NB4 (cell line): ENCODE results near the gene SPATA46.
"Not testable (repeated sequence)": the region's sequence is repeated elsewhere in the genome, so short reads cannot be mapped to it uniquely, and the experiment has no call there.

ENCODE experiments used
- DNase-seq: peaks from one replicate; pipeline ENCODE4 v3.0.0; 2010; ENCODE audit warnings: low read depth
- H3K4me3 ChIP-seq: one replicate; pipeline ENCODE4 v1.5.1; 2011; ENCODE audit warnings: mild to moderate bottlenecking, low read depth, low read length, moderate library complexity
- CTCF ChIP-seq: IDR thresholded peaks from one replicate; pipeline ENCODE4 v1.5.1; 2012; ENCODE audit warnings: low read depth, low read length
- MAX ChIP-seq: IDR thresholded peaks from 2 replicates; pipeline ENCODE4 v1.6.1; 2011; ENCODE audit warnings: low read depth, low read length
- MYC ChIP-seq: IDR thresholded peaks from 2 replicates; pipeline ENCODE4 v1.6.1; 2011; ENCODE audit warnings: low read depth, low read length
- POLR2A ChIP-seq: IDR thresholded peaks from 2 replicates; pipeline ENCODE4 v1.6.1; 2011; ENCODE audit warnings: mild to moderate bottlenecking; ENCODE audit not compliant: insufficient read length; ENCODE audit errors: extremely low read depth

The SPATA46 gene

GRCh38 chr1:162359523-162360236 lies 17.0 kb downstream of the SPATA46 start:
- no peak overlapping the region for H3K4me3 ChIP-seq
- TF ChIP-seq POLR2A (no peak), CTCF (no peak), MAX (no peak), MYC (no peak)
- DNase-seq = no peak

GRCh38 chr1:162358928-162359327 lies 17.7 kb downstream of the SPATA46 start:
- no peak for DNase-seq
- no peak for TF ChIP-seq MYC
- no peak for TF ChIP-seq POLR2A
- TF ChIP-seq CTCF = no peak
- TF ChIP-seq MAX = no peak
- no peak overlapping the region for H3K4me3 ChIP-seq

GRCh38 chr1:162357681-162358266 lies 18.9 kb downstream of the SPATA46 start:
- TF ChIP-seq MAX (no peak), POLR2A (no peak), CTCF (peak; percentile 59), MYC (no peak)
- H3K4me3 ChIP-seq = no peak overlapping the region
- DNase-seq = peak; percentile 56

GRCh38 chr1:162353702-162354101 lies 23.0 kb downstream of the SPATA46 start:
- peak; percentile 12 for DNase-seq
- no peak overlapping the region for H3K4me3 ChIP-seq
- no peak for TF ChIP-seq POLR2A
- no peak for TF ChIP-seq CTCF
- no peak for TF ChIP-seq MAX
- no peak for TF ChIP-seq MYC

GRCh38 chr1:162353078-162353477 lies 23.6 kb downstream of the SPATA46 start:
- DNase-seq = peak; percentile 14
- no peak for TF ChIP-seq CTCF
- no peak for TF ChIP-seq POLR2A
- no peak for TF ChIP-seq MAX
- TF ChIP-seq MYC = no peak
- H3K4me3 ChIP-seq = no peak overlapping the region

DNA sequence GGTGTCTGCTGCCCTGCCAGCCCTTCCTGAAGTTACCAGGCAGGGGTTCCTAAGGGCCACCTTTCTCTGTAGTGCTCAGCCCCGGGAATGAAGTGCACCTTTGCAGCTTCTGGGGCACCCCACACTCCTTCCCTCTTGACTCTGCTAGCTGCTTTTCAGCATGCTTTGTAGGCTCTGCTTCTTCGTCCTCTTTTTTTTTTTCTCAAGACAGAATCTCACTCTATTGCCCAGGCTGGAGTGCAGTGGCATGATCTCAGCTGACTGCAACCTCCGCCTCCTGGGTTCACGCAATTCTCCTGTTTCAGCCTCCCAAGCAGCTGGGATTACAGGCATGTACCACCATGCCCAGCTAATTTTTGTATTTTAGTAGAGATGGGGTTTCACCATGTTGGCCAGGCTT lies 24.8 kb downstream of the SPATA46 start:
- H3K4me3 ChIP-seq, DNase-seq: not testable (repeated sequence)
